Endothelial cell of umbilical vein (primary cell): ENCODE data around the gene CPD. TPM values are rescaled to one million over a fixed set of nuclear protein-coding genes. Genes with fewer than 3 reads are reported as not detected.

Experiments used
- BruUV-seq: library from RNA; stranded (reverse); fragments of 400-500 nt; replicated peaks from 2 replicates; lab custom pipeline; 2021; lab: Mats Ljungman, UMichigan
- CTCF ChIA-PET: fragments of 300-600, 350-600 bp; sonication (Branson Sonifier 250); formaldehyde crosslinking; loops from one replicate; lab custom pipeline; 2021; ENCODE audit warnings: antibody characterized with exemption, inconsistent platforms; lab: Charles Lee
- POLR2A ChIA-PET: fragments of 300-600, 350-600 bp; sonication (Branson Sonifier 250); formaldehyde crosslinking; loops from one replicate; lab custom pipeline; 2021; ENCODE audit warnings: antibody characterized with exemption, inconsistent platforms; lab: Charles Lee
- DNase-seq: peaks from one replicate; pipeline ENCODE4 v3.0.0-alpha.2; 2011; ENCODE audit warnings: low read depth, low spot score
- FAIRE-seq: peaks from 2 replicates; lab custom pipeline; 2011; peaks lifted over from hg19 to GRCh38; lab: Jason Lieb, UNC
- H2AFZ ChIP-seq: 2 replicates; pipeline ENCODE4 v1.6.0; 2012; ENCODE audit warnings: low read depth, low read length, control low read depth, inconsistent platforms
- H3K27ac ChIP-seq: 2 replicates; pipeline ENCODE4 v1.5.1; 2011; ENCODE audit warnings: low read depth, mild to moderate bottlenecking, control low read depth, low read length, moderate library complexity; ENCODE audit not compliant: insufficient read depth
- H3K27me3 ChIP-seq, 2 experiments: 2 replicates each; pipeline versions ENCODE4 v1.6.0 to v1.6.1; 2011; ENCODE audit warnings: low read length in 2 of 2, mixed read lengths in 1 of 2; ENCODE audit not compliant: control insufficient read depth in 2 of 2, insufficient read depth in 2 of 2
- H3K36me3 ChIP-seq, 2 experiments: 2 replicates in 1 of 2; 3 replicates in 1 of 2; pipeline ENCODE4 v1.5.1; 2011; ENCODE audit warnings: low read length in 2 of 2, mild to moderate bottlenecking in 1 of 2, moderate library complexity in 1 of 2; ENCODE audit not compliant: control insufficient read depth in 2 of 2, insufficient read depth in 2 of 2; ENCODE audit errors: extremely low read depth in 1 of 2
- H3K4me1 ChIP-seq: 3 replicates; pipeline ENCODE4 v1.5.1; 2011; ENCODE audit warnings: mild to moderate bottlenecking, low read length; ENCODE audit not compliant: control insufficient read depth, insufficient read depth; ENCODE audit errors: extremely low read depth
- H3K4me2 ChIP-seq: 2 replicates; pipeline ENCODE4 v1.6.1; 2011; ENCODE audit warnings: low read length, control low read depth, mixed read lengths; ENCODE audit not compliant: insufficient read depth
- H3K4me3 ChIP-seq, 3 experiments: fragments of 200-600 bp in 1 of 3; sonication (generic), shearing (Covaris generic) in 1 of 3; replicated peaks in 1 of 3; 2 replicates each; pipeline ENCODE4 v1.5.1; 2011 to 2016; ENCODE audit warnings: control low read depth in 3 of 3, low read length in 3 of 3, mild to moderate bottlenecking in 2 of 3, inconsistent platforms in 1 of 3, low read depth in 1 of 3, moderate library complexity in 1 of 3; ENCODE audit not compliant: insufficient read depth in 1 of 3
- H3K79me2 ChIP-seq: 2 replicates; pipeline ENCODE4 v1.6.0; 2012; ENCODE audit warnings: low read length, inconsistent platforms; ENCODE audit not compliant: control insufficient read depth, insufficient read depth
- H3K9ac ChIP-seq: replicated peaks from 2 replicates; pipeline ENCODE3; 2011; ENCODE audit warnings: low read length, control low read depth; ENCODE audit not compliant: insufficient read depth; ENCODE audit errors: extremely low read depth
- H3K9me1 ChIP-seq: replicated peaks from 3 replicates; pipeline ENCODE4 v1.6.0; 2011; ENCODE audit warnings: mild to moderate bottlenecking, low read length; ENCODE audit not compliant: control insufficient read depth, insufficient read depth; ENCODE audit errors: extremely low read depth
- H3K9me3 ChIP-seq: replicated peaks from 2 replicates; pipeline ENCODE4 v1.5.1; 2012; ENCODE audit warnings: low read length, inconsistent platforms; ENCODE audit not compliant: control insufficient read depth, insufficient read depth
- H4K20me1 ChIP-seq: replicated peaks from 2 replicates; pipeline ENCODE3; 2011; ENCODE audit warnings: mild to moderate bottlenecking, low read length; ENCODE audit not compliant: control insufficient read depth, insufficient read depth; ENCODE audit errors: extremely low read depth
- EZH2 ChIP-seq: IDR thresholded peaks from 2 replicates; pipeline ENCODE4 v1.6.1; 2012; ENCODE audit warnings: borderline replicate concordance, low read depth, mild to moderate bottlenecking, moderate library complexity, low read length, inconsistent platforms; ENCODE audit not compliant: severe bottlenecking
- FOS ChIP-seq: IDR thresholded peaks from 2 replicates; pipeline ENCODE4 v1.6.1; 2011; ENCODE audit warnings: mild to moderate bottlenecking, low read length, moderate library complexity, borderline replicate concordance; ENCODE audit not compliant: insufficient read depth
- GATA2 ChIP-seq: IDR thresholded peaks from 2 replicates; pipeline ENCODE4 v1.7.0; 2011; ENCODE audit warnings: low read depth, mild to moderate bottlenecking, moderate library complexity, mixed read lengths, low read length; ENCODE audit not compliant: insufficient read length, insufficient read depth
- JUN ChIP-seq: IDR thresholded peaks from 2 replicates; pipeline ENCODE4 v1.6.1; 2011; ENCODE audit warnings: borderline replicate concordance, low read depth; ENCODE audit not compliant: insufficient read length, insufficient read depth
- MYC ChIP-seq: IDR thresholded peaks from one replicate; pipeline ENCODE4 v1.6.1; 2011; ENCODE audit warnings: mild to moderate bottlenecking, low read depth, low read length
- POLR2A ChIP-seq: IDR thresholded peaks from 2 replicates; pipeline ENCODE4 v1.6.1; 2012; ENCODE audit warnings: low read depth, mild to moderate bottlenecking, control low read depth, low read length
- POLR2AphosphoS5 ChIP-seq: IDR thresholded peaks from 2 replicates; pipeline ENCODE4 v1.6.1; 2012; ENCODE audit warnings: low read depth, mild to moderate bottlenecking, control low read depth, low read length, moderate library complexity; ENCODE audit not compliant: insufficient read depth
- dilution Hi-C: fragments of 300-500 bp; cut with MboI; formaldehyde crosslinking; loops from one replicate; pipeline ENCODE4 v1.15.0; 2019; ENCODE audit warnings: low sequenced_read_pairs; ENCODE audit not compliant: extremely low pct_ligation_motif_present
- intact Hi-C: fragments of 100-400 bp; cut with micrococcal nuclease; formaldehyde crosslinking; loops from one replicate; pipeline ENCODE4 v1.10.0; 2022
- polyA plus RNA-seq, 4 experiments: library from polyadenylated mRNA; depleted of rRNA in 3 of 4; stranded (reverse) in 3 of 4; unstranded in 1 of 4; fragments of >200 nt; gene quantifications; 2 replicates each; pipeline versions ENCODE4 v1.2.1 to v1.2.3, GENCODE V29; 2011 to 2012; ENCODE audit warnings: missing spikeins in 1 of 4
- total RNA-seq: library from RNA; stranded (reverse); gene quantifications from 2 replicates; pipeline ENCODE4 v1.2.3, GENCODE V29; 2021
- TF ChIP-seq, protein P1 (sequence below), 2 donors: IDR thresholded peaks; 1 replicate in 1 of 2; 2 replicates in 1 of 2; pipeline ENCODE4 v1.5.1; 2011; ENCODE audit warnings: low read length in 2 of 2, mild to moderate bottlenecking in 2 of 2, moderate library complexity in 2 of 2, control low read depth in 1 of 2, inconsistent platforms in 1 of 2, low read depth in 1 of 2; ENCODE audit not compliant: insufficient read depth in 1 of 2; ENCODE audit errors: extremely low read depth in 1 of 2

The CPD gene
- total and polyA plus RNA-seq, 2 donors (not counting 3 experiments of a cell fraction or from before 2014, with no cell fraction given), result 18.3 to 63.6 TPM

DNA sequence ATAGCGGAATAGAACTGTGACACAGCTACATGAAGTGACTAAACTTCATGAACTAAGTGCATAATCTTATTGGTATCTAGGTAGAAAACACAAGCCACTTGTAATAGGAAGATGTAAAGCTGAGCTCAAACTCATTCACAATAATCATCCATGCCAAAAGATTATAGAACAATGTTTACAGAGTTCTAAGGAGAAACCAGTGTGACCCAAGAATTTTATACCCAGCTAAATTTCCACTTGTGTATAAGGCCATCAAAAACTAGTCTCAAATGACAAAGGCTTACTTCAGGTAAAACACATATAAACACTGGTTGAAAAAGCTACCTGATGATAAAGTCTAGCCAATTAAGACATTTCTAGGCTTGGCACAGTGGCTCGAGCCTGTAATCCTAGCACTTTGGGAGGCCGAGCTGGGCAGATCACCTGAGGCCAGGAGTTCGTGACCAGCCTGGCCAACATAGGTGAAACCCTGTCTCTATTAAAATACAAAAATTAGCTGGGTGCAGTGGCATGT, 16.9 kb upstream of the CPD start:
- Histone ChIP-seq H3K4me3 (no peak overlapping the region), H3K4me1 (no peaks in the 10 kb centered on the region), H3K79me2 (no peaks in the 10 kb centered on the region), H3K9me1 (no peaks in the 10 kb centered on the region), H3K27me3 (peaks cover 3 to 6% of the 10 kb centered on the region in 2 experiments), H3K9me3 (no peaks in the 10 kb centered on the region), H3K4me2 (no peak overlapping the region), H4K20me1 (no peaks in the 10 kb centered on the region), H3K27ac (no peak overlapping the region), H3K36me3 (no peaks in the 10 kb centered on the region), H2AFZ (no peak overlapping the region), H3K9ac (no peak overlapping the region)
- FAIRE-seq, result no peak
- CTCF ChIA-PET, result interaction anchor here (0.9 kb wide), 1 partner anchor 127 kb away, joined by 3 read pairs; no protein-coding TSS in a partner anchor
- TF ChIP-seq POLR2A, result no peak
- TF ChIP-seq JUN, result no peak
- no peak for TF ChIP-seq EZH2
- no peak for TF ChIP-seq FOS
- no peak for TF ChIP-seq GATA2
- TF ChIP-seq MYC, result no peak
- no peak for TF ChIP-seq POLR2AphosphoS5
- TF ChIP-seq, protein P1, sequence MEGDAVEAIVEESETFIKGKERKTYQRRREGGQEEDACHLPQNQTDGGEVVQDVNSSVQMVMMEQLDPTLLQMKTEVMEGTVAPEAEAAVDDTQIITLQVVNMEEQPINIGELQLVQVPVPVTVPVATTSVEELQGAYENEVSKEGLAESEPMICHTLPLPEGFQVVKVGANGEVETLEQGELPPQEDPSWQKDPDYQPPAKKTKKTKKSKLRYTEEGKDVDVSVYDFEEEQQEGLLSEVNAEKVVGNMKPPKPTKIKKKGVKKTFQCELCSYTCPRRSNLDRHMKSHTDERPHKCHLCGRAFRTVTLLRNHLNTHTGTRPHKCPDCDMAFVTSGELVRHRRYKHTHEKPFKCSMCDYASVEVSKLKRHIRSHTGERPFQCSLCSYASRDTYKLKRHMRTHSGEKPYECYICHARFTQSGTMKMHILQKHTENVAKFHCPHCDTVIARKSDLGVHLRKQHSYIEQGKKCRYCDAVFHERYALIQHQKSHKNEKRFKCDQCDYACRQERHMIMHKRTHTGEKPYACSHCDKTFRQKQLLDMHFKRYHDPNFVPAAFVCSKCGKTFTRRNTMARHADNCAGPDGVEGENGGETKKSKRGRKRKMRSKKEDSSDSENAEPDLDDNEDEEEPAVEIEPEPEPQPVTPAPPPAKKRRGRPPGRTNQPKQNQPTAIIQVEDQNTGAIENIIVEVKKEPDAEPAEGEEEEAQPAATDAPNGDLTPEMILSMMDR (IDR thresholded peaks at IDR 0.05; ENCODE audit: extremely low read depth in 1 of 2, insufficient read depth in 1 of 2, low read depth in 1 of 2, low read length in 2 of 2), result no peak
- POLR2A ChIA-PET, result no interaction called here
- BruUV-seq, result no TSS peak
- intact Hi-C loops, result no loop called here
- no peak for DNase-seq
- dilution Hi-C loops, result no loop called here
